Mononuclear cell (primary cell): ENCODE measurements around the gene TNNC1. TPM values are rescaled to one million over a fixed set of nuclear protein-coding genes. Genes with fewer than 3 reads are reported as not detected.

Source experiments
- H3K27me3 ChIP-seq: 2 replicates; pipeline ENCODE4 v1.6.0; 2011; ENCODE audit warnings: low read length, control low read depth; ENCODE audit not compliant: insufficient read depth
- H3K4me1 ChIP-seq: 2 replicates; pipeline ENCODE4 v1.5.1; 2011; ENCODE audit warnings: mild to moderate bottlenecking, low read length, control low read depth; ENCODE audit not compliant: insufficient read depth
- H3K4me3 ChIP-seq: 2 replicates; pipeline ENCODE4 v1.5.1; 2011; ENCODE audit warnings: mild to moderate bottlenecking, low read length, moderate library complexity
- H3K9me3 ChIP-seq: 2 replicates; pipeline ENCODE4 v1.5.1; 2011; ENCODE audit warnings: low read depth, mild to moderate bottlenecking, control low read depth, low read length
- total RNA-seq: library from RNA; depleted of rRNA; stranded (reverse); fragments of >200 nt; gene quantifications from one replicate; pipeline ENCODE4 v1.2.3, GENCODE V29; 2012

TNNC1 gene
- total RNA-seq, 1 donor, result 0.31 TPM

- Histone ChIP-seq H3K27me3 (no peaks in the 10 kb centered on the region), H3K9me3 (no peaks in the 10 kb centered on the region), H3K4me1 (peaks cover 4% of the 10 kb centered on the region), H3K4me3 (no peak overlapping the region)
Observed at GRCh38 chr3:52443791-52444687, 9.8 kb downstream of the TNNC1 start.

- no peaks in the 10 kb centered on the region for H3K9me3 ChIP-seq
- no peak overlapping the region for H3K4me3 ChIP-seq
- no peaks in the 10 kb centered on the region for H3K27me3 ChIP-seq
- peaks cover 4% of the 10 kb centered on the region for H3K4me1 ChIP-seq
Observed at GRCh38 chr3:52443268-52443610, 10.6 kb downstream of the TNNC1 start.

DNA sequence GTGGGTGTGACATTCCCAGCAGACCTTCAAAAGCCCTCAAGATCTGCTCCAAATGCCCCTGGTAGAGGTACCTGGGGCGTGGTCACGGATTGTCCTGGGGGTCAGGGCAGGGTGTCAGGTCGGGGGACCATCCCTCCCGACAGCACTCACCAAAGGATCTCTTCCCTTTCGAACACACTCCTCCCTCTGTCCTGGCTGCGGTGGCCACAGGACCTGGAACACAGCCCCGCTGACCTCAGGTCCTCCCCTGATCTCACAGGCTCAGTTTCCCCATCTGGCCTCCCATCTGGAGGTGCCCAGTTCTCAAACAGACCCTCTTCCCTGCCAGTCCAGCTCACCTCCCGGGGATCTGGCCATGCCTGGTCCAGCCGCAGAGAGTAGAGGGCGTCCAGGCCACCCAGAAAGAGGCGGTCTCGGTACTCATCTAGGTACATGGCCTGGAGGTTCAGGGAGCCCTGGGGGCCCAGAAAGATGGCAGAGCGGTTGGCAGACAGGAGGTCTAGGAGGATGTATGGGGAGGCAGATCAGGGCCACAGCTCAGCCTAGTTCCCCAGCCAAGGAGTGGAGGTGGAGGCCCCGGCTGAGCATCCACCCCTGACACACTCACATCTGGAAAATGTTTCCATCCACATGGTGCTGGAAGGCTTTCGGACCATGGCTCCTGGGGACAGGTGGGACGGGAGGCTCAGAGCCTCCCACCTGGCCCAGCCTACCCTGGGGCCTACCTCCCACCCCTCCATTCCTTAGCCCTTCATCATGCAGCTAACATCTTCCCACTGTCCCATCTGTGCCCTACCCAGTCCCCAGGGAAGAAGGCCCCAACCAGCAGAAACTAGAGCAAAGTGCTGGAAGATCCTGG is 11.2 kb downstream of the TNNC1 start:
- Histone ChIP-seq H3K4me1 (peaks cover 4% of the 10 kb centered on the region), H3K27me3 (no peaks in the 10 kb centered on the region), H3K4me3 (no peak overlapping the region), H3K9me3 (no peaks in the 10 kb centered on the region)

- Histone ChIP-seq H3K4me3 (no peak overlapping the region), H3K4me1 (peaks cover 8% of the 10 kb centered on the region), H3K27me3 (no peaks in the 10 kb centered on the region), H3K9me3 (no peaks in the 10 kb centered on the region)
Observed at GRCh38 chr3:52441772-52442332, 12.0 kb downstream of the TNNC1 start.

- Histone ChIP-seq H3K9me3 (no peaks in the 10 kb centered on the region), H3K4me3 (no peak overlapping the region), H3K4me1 (peaks cover 14% of the 10 kb centered on the region)
Observed at GRCh38 chr3:52441091-52441771, 12.6 kb downstream of the TNNC1 start.

DNA sequence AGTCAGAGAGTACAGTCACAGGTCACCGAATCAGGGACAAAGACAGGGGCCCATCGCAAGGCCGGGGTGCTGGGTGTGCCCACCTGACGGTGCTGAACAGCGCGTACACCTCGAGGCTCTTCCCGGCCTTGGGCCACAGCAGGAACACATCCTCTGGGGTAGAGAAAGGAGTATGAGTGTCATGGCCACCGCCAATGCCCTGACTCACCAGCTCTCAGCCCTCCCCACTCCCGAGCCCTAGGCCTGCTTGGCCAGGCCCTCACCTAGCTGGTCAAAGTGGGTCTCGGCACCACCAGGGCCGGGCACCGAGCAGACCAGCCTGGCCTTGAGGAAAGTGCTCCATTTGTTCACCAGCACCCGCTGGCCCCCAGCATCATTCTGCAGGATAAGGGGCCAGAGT is 13.2 kb downstream of the TNNC1 start:
- Histone ChIP-seq H3K4me3 (no peak overlapping the region), H3K9me3 (no peaks in the 10 kb centered on the region), H3K4me1 (peaks cover 15% of the 10 kb centered on the region), H3K27me3 (no peaks in the 10 kb centered on the region)

More at GRCh38 chr3:52441091-52441771, 12.6 kb downstream of the TNNC1 start:
- no peaks in the 10 kb centered on the region for H3K27me3 ChIP-seq

DNA sequence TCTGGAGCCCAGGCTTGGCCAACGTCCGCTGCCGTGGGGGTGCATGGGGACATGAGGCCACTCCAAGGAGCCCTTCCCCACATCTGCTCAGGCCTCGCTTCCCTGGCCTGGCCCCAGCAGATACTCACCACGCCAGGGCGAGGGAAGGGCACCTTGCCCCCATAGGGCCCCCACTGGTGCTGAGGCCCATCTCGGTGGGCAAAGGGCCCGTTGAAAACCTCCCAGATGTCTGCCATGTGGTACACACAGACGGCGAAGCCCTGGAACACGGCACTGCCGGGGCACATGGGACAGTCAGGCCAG is 13.6 kb downstream of the TNNC1 start:
- Histone ChIP-seq H3K27me3 (no peaks in the 10 kb centered on the region), H3K4me1 (peaks cover 14% of the 10 kb centered on the region), H3K9me3 (no peaks in the 10 kb centered on the region), H3K4me3 (no peak overlapping the region)

DNA sequence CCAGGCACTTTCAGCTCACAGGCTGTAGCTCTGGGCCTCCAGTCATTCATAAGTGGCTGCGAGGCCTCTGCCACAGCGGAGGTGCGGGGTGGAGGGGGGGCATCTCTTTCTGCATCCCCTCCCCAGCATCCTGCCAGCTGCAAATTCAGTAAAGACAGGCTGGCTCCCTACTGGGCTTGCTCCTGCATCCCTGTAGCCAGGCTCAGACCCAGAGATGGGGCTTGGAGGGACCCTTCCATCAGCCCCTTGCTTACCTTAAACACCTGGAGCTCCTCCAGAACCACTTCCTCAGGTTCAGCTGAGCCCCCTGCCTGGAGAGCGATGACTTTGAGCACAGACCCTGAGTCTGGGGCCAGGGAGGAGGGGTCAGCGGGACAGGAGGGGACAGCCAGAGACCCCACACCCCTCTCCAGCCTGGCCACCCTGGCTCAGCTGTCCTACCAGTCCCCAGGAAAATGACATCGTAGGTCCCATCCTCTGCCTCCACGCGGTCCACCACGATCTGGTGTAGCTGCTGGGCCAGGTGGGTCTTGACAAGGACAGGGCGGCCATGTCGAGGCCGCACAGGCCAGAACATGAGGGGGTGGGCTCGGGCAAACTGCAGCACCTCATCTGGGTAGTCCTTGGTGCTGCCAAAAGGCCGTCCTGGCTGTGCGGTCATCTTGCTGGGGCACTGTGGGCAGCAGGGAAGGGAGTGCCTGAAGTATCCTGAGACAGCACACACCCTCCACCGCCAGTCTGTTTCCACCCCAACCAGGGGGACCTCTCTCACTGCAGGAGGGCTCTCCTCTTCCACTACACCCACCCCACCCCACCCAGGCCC is 14.2 kb downstream of the TNNC1 start:
- Histone ChIP-seq H3K4me3 (no peak overlapping the region), H3K9me3 (no peaks in the 10 kb centered on the region), H3K27me3 (no peaks in the 10 kb centered on the region), H3K4me1 (peaks cover 11% of the 10 kb centered on the region)

DNA sequence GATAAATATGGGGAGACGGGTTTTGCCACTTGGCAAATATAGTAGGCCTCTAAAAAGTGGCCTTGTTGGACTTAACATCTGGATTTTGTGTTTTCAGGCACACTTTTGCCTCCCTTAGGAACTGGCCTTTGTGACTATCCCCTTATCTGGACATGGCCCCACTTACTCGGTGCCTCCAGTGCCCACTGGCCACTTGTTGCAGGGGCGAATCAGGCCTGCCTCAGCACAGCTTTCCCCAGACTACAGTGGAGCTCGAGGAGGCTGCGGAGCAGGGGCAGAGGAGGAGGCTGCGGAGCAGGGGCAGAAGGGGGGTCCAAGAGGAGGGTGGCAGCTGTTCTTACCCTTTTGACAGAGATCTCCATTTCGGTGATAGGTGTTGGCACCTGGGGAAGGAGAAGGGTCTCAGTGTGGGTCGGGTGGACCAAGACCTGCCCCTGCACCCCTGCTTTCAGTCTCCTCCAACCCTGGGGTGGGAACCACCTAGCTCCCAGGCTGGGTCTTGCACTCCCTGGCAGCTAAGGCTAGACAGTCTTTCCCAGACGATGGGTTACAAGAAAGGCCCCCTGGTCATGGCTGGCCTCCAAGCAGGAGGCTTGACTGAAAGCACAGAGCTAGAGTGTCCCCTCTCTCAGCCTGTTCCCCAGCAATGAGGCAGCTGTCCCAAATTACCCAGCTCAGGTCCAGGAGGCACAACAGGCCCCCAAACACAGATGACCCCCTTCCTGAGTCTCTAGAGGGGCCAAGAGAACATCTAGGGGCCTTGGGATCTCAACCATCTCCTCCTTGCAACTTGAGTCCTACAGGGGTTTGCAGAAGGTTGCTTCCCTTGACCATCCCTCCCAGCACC is 15.0 kb downstream of the TNNC1 start:
- H3K4me3 ChIP-seq, result no peak overlapping the region
- H3K4me1 ChIP-seq, result peaks cover 11% of the 10 kb centered on the region
- H3K27me3 ChIP-seq, result no peaks in the 10 kb centered on the region
- no peaks in the 10 kb centered on the region for H3K9me3 ChIP-seq

- Histone ChIP-seq H3K4me3 (no peak overlapping the region), H3K9me3 (no peaks in the 10 kb centered on the region), H3K27me3 (no peaks in the 10 kb centered on the region), H3K4me1 (peaks cover 18% of the 10 kb centered on the region)
Observed at GRCh38 chr3:52438104-52438376, 15.8 kb downstream of the TNNC1 start.

DNA sequence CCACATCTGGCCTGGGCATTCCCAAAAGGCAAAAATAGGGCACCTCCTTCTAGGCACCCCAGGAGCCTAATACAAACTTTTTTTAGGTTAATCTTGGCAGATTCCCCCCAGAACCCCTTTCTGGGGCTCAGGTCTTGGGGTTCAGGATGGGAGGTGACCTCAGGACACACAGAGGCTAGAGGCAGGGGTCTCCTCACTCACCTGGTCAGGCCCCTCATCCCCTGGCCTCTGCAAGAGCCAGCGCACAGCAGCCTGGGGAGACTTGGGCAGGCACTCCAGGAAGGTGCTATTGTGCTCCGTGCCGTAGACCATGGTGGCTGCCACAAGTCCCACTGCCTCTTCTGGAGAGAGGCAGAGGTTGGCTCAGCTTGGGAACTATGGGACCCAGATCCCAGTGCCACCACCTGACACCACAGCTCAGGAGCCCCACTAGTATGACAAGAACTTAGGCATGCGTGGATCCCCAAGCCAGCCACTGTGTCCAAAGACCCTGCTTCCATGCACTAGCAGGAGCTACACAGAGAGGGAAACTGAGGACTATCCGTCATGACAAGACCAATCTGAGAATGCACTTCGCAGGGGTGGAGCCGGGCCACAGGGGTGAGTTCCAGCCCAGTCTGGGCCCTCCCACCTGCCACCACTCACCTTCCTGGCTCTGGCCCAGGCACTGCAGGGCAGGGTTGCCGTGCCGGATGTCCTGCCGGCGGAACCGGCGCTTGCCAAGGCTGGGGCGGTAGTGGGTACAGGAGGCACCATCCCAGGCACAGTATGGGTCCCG is 16.3 kb downstream of the TNNC1 start:
- Histone ChIP-seq H3K4me3 (no peak overlapping the region), H3K4me1 (peaks cover 23% of the 10 kb centered on the region), H3K9me3 (no peaks in the 10 kb centered on the region), H3K27me3 (no peaks in the 10 kb centered on the region)

DNA sequence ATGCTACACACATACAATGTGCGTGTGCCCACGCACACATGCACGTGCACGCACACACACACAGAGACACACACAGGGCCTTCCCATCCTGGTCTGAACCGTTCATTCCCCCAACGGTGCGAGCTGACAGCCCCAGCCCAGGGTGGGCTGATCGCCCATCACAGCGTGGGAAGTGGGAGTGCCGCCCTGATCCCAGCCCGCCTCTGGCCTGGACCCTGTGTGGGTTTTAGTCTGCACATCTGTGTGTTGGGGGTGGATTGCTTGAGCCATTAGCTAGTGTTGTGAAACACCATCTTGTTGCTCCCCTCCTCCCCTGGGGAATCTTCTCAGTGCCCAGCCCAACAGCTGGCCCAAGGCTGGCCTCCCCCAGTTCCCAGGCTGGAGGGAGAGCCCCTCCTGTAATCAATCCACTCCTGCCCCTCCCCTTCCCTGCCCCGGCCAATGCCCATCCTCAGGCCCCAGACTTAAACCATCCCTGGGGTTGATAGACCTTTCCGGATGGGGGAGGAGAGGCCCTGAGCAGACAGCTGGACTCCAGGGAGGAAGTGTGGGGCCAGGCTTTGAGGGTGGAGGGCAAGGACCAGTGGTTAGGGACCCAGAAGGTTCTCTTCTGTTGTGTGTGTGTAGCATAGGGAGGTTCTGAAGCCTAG is 17.2 kb downstream of the TNNC1 start:
- no peak overlapping the region for H3K4me3 ChIP-seq
- H3K9me3 ChIP-seq, result no peaks in the 10 kb centered on the region
- peaks cover 29% of the 10 kb centered on the region for H3K4me1 ChIP-seq
- H3K27me3 ChIP-seq, result no peaks in the 10 kb centered on the region
